GM18951 (cell line): ENCODE measurements around the gene MACROD2.

Source experiments
- POLR2A ChIP-seq: IDR thresholded peaks from 4 replicates; pipeline ENCODE4 v1.6.1; 2011; ENCODE audit warnings: mild to moderate bottlenecking; ENCODE audit not compliant: insufficient read length, insufficient read depth; ENCODE audit errors: extremely low read depth
- in situ Hi-C: fragments of 300-500 bp; cut with MboI; formaldehyde crosslinking; loops from one replicate; pipeline ENCODE4 v1.12.0; 2022; ENCODE audit warnings: low sequenced_read_pairs, mixed read lengths, inconsistent platforms; ENCODE audit not compliant: unreplicated experiment

MACROD2 gene

DNA sequence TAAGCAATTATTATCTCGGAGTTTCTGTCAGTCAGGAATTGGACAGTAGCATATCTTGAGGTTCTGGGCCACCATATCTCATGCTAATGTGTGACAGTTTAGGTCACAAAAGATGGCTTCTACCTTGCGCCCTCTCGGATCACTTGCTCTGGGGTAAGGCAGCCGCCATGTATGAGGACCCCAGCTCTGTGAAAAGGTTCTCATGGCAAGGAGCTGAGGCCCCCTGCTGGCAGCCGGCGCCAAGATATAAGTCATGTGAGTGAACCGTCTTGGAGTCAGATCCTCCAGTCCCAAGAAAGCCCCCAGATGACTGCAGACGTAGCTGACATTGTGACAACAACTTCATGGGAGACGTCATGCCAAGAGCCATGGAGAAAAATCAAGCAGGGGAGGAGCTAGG is 1907.2 kb downstream of the MACROD2 start:
- no peak for TF ChIP-seq POLR2A

DNA sequence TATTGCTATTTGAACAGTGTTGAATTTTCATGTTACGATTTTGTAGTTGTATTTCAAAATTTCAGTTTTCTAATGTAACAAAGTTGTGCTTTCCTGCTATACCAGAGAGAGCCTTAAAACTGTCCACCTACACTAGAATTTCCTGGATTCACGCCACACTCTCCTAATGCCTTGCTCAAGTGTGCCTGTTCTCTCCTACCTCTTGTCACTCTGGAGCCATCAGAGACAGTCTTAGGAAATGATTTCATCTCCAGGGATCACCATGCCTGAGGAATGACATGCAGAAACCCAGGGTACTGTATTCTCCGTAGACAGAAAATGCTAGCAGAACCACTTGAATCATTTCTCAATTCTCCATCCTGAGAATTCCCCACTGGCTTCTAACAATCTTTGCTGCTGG is 1910.3 kb downstream of the MACROD2 start:
- no peak for TF ChIP-seq POLR2A
- in situ Hi-C loops: no loop called here

More for the DNA sequence above, 1907.2 kb downstream of the MACROD2 start:
- in situ Hi-C loops: no loop called here

DNA sequence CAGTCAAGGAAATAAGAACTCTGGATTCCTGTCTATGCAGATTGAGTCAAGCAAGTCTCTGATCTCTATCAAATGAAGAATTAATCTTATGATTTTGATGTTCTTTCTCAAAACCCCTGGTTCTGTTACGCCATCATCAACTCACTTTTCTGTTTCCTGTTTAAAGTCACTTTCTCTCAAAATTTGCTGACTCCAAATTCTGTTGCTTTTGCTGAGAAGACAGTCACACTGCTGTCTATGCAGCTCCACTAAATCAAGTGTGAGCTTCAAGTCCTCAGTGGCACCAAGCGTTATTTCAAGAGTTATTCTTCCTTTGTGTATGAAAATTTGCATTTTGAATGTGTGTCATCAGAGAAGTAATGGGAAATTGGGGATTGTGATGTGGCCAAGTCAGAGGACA is 1914.7 kb downstream of the MACROD2 start:
- TF ChIP-seq POLR2A: no peak
- in situ Hi-C loops: no loop called here

DNA sequence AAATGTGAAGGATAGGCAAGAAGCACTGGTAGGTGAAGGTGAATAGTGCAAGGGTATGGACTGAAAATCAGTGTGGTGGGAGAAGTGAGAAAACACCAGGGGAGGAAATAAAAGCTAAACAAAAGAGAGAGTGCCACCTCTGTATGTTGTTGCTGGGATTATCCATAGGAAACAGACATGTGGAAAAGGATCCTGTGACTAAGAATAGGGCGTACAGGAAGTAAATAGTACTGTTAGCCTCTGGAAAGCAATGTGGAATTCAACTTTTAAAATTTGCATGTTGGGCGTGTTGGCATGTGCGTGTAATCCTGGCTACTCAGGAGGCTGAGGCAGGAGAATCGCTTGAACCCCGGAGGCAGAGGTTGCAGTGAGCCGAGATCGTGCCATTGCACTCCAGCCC is 1916.3 kb downstream of the MACROD2 start:
- TF ChIP-seq POLR2A: no peak
- in situ Hi-C loops: no loop called here

DNA sequence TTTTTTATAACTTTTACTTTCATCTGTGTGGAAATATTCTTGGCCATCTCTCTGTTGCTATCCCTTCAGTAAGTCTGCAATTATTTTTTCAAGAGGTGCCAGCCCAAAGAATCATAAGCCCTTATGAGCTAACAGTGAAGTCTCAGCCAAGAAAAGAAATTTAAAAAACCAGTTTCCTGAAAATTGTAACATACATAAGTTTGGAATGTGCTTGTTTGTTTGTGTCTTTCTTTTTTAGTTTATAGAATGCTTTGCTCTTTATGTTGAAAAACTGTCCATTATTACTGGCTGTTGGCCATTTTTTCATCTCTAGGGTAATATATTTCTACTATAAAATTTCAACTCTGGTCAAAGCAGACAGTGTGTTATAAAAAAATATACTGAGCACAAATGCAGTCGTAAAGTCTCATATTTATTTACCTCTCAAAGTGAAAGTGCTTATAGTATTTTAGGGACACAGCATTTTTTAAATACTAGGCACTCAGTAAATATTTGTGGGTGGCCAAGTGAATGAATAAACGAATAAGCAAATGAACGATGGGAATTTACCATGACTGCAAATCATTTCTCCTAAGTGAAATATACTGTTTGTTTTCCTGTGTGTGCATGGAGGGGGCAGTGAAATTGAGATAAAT is 1918.2 kb downstream of the MACROD2 start:
- no peak for TF ChIP-seq POLR2A
- in situ Hi-C loops: no loop called here

DNA sequence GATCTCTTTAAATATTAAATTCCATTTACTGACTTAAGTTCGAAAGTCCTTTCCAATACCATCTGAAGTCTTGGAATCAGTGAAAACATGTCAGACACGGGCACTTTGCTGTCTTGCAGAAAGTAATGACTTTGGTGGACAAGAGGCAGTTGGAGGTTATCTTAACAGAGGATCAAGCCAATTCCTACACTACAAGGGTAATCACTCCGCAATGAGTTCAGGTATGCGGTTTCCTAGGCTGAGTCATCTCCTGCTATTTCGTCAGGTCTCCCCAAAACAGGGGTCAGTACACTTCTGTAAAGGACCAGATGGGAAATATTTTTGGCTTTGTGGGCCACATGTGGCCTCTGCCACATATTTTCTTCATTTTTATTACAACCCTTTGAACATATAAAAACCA is 1921.3 kb downstream of the MACROD2 start:
- in situ Hi-C loops: no loop called here
- TF ChIP-seq POLR2A: no peak

DNA sequence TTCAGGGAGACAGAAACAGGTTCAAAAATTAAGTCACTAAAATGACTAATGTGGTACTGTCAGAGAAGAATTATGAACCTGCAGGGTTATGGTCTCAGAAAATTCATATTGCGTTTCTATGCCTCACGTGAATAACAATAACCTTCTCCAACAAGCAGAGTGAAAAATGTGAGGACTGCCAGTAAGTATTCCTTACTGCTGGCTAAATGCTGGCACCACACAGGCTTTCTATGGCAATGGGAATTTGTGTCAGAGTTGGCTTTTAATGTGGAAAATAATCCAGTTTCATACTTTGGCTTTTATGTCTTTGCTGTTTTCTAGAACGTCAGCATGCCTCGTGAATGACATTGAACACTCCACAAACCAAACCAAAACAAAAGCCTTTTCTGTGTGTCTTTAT is 1922.0 kb downstream of the MACROD2 start:
- in situ Hi-C loops: no loop called here
- TF ChIP-seq POLR2A: no peak

DNA sequence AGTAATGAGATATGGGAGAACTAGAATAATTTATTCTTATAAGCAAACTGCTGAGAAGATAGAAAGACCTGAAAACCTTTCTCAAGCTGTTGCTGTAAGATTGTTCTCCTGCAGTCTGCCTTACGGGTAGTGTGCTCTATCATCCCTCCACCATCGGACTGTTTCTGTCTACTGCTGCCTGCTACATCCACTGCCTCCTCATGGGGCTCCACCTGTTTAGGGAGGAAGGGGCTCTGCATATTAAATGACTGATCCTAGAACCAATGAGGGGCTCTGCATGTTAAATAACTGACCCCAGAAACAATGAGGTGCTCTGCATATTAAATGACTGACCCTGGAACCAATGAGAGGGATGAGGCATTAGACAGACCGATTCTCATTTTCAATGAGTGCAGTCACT is 1923.3 kb downstream of the MACROD2 start:
- TF ChIP-seq POLR2A: no peak
- in situ Hi-C loops: no loop called here

DNA sequence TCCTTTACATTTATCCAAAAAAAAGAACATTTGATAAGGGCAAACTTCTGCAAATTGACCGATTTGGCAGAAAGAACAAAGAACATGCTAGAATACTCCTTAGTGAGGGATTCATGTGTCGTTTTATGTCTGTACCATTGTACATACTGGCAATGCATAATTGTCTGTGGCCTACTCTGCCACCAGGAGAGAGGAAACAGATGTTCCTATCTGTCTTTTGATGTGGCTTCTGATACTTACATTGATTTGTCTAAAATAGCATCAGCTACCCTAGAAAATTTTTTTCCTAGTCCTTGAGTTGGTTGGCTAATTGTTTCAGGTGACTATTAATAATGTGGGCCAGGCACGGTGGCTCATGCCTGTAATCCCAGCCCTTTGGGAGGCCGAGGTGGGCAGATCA is 1923.8 kb downstream of the MACROD2 start:
- in situ Hi-C loops: no loop called here
- no peak for TF ChIP-seq POLR2A

DNA sequence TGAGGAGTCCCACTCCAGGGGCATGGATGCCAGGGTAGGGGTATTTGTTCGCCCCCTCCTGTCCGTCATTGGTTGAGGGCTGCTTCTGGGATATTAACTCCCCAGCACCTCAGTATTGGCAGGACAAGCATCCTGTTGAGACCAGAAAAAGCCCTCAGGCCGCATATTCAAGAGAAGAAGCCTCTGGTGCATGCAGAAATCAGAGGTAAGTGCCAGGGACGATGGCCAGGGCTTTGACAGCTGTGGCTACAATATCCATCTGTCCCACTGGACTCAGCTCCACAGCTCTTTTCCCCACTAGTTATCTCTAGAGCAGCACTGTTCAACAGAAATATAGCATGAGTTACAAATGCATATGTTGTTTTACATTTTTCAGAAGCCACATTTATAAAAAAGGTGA is 1926.6 kb downstream of the MACROD2 start:
- in situ Hi-C loops: no loop called here
- no peak for TF ChIP-seq POLR2A

DNA sequence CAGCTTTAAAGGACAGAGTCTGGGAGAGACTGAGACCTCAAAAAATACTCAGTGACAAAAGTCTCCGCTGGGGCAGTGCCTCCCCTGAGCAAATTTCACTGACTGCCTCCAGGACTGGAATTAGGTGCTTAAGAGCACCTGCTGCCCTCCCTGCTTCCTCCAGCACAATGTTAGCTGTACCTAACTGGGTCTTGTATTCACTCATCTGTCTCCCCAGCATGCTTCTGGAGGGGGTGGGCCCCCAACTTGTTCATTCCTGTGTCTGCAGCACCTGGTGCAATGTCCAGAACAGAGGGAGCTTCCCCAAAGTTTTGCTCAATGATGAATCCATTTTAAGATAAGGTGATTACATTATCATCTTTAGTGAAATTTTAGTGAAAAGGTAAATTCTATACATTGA is 1927.2 kb downstream of the MACROD2 start:
- no peak for TF ChIP-seq POLR2A
- in situ Hi-C loops: no loop called here

DNA sequence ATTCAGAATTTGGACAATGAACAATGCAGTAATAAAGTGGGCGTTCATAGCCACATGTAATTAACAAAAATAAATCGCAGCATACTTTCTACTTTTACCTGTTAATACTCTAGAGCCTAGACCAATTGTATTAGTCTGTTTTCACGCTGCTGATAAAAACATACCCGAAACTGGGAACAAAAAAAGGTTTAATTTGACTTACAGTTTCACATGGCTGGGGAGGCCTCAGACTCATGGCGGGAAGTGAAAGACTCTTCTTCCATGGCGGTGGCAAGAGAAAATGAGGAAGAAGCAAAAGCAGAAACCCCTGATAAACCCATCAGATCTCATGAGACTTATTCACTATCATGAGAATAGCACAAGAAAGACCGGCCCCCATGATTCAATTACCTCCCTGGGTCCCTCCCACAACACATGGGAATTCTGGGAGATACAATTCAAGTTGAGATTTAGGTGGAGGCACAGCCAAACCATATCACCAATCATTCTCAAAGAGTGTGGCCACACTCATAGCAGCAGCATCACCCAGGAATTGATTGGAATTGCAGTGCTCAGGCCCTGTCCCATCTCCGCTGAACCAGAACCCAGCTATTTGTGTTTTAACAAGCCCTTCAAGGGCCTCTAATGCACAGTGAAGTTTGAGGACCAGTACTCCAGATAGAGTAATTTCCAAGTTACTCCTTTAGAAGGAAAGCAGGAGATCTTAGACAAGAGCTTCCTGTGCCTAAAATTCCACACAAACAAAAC is 1927.9 kb downstream of the MACROD2 start:
- no peak for TF ChIP-seq POLR2A
- in situ Hi-C loops: no loop called here

DNA sequence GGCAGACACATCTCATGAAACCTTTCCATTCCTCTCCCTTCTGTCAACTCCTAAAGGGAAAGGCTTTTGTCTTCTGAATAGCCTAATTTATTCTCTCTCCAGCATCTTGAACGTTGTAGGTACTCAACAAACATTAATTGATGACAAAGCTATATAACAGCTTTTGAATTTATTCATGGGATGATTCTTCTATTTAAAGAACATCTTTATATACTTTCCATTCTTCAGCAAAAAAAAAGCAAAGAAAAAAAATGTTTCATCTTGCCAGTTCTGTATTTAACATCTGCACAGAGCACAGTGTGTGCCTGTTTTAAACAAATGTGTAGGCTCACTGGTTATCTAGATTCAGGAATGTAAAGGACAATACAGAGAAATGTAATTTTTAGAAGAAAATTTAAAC is 1929.2 kb downstream of the MACROD2 start:
- no peak for TF ChIP-seq POLR2A
- in situ Hi-C loops: no loop called here

DNA sequence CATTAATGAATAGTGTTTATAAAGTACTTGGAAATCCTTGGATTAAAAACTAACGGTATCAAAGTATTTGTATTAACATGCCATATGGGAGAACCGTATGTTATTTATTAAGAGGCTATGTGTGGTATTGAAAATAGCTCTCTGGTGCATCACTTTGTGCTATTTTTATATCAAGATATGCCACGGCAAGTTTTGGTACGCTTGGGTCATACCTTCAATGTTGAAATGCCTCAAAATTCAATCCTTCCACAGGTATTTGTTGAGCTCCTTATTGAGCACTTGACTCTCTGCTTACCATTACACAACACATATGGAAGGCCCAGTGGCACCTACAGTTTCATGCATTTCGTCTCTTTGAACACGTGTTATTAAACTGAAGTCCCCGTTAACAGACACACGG is 1930.1 kb downstream of the MACROD2 start:
- TF ChIP-seq POLR2A: no peak
- in situ Hi-C loops: no loop called here
